Natural killer cell treated with Interleukin-12 subunit alpha and Interleukin-12 subunit beta and Interleukin-15 and Interleukin-18, amount 100 ng/mL, for 72 hours (primary cell): ENCODE measurements around the gene ZDHHC11. TPM values are rescaled to one million over a fixed set of nuclear protein-coding genes. Genes with fewer than 3 reads are reported as not detected.
"Not testable (repeated sequence)": the region's sequence is repeated elsewhere in the genome, so short reads cannot be mapped to it uniquely, and the experiment has no call there.

Experiments used
- ATAC-seq, 2 donors: fragments of 150-1000 bp; cut with Tn5 transposase in 1 of 2; sonication (Bioruptor Pico), chemical (Tn5 transposase) in 1 of 2; 2 replicates each; pipeline ENCODE4 v1.10.0; 2021
- DNase-seq: peaks from one replicate; pipeline ENCODE4 v3.0.0; 2022; ENCODE audit warnings: low spot score
- H3K27ac Mint-ChIP-seq, 2 donors: 1 replicate in 1 of 2; 2 replicates in 1 of 2; pipeline ENCODE4 v1.8.0; 2022; ENCODE audit warnings: mixed read lengths in 2 of 2, mild to moderate bottlenecking in 1 of 2, moderate library complexity in 1 of 2
- H3K27me3 Mint-ChIP-seq, 2 donors: 1 replicate in 1 of 2; 2 replicates in 1 of 2; pipeline ENCODE4 v1.8.0; 2022; ENCODE audit warnings: mixed read lengths in 2 of 2
- H3K36me3 Mint-ChIP-seq: one replicate; pipeline ENCODE4 v1.8.0; 2022; ENCODE audit warnings: mixed read lengths
- H3K4me1 Mint-ChIP-seq, 2 donors: 1 replicate in 1 of 2; 2 replicates in 1 of 2; pipeline ENCODE4 v1.8.0; 2022; ENCODE audit warnings: low read depth in 2 of 2, mixed read lengths in 2 of 2, mild to moderate bottlenecking in 1 of 2
- H3K4me3 Mint-ChIP-seq: one replicate; pipeline ENCODE4 v1.8.0; 2022; ENCODE audit warnings: mixed read lengths
- H3K9me3 Mint-ChIP-seq: 2 replicates; pipeline ENCODE4 v1.8.0; 2022; ENCODE audit warnings: mixed read lengths
- total RNA-seq, 2 donors: library from RNA; stranded (reverse); gene quantifications; one replicate each; pipeline ENCODE4 v1.2.3, GENCODE V29; 2022

Gene ZDHHC11
- total RNA-seq, 2 donors from 2014 or later, result 8.1 to 24.5 TPM

GRCh38 chr5:760363-761058 is 90.3 kb downstream of the ZDHHC11 start:
- no peaks in the 10 kb centered on the region for H3K9me3 Mint-ChIP-seq
- DNase-seq, result no peak
- peaks cover 0 to 7% of the 10 kb centered on the region in 2 donors for H3K4me1 Mint-ChIP-seq
- H3K27ac Mint-ChIP-seq, result no peak overlapping the region
- no peak overlapping the region for H3K4me3 Mint-ChIP-seq
- H3K27me3 Mint-ChIP-seq, result peaks cover 2 to 7% of the 10 kb centered on the region in 2 donors
- H3K36me3 Mint-ChIP-seq, result no peaks in the 10 kb centered on the region
- no peak for ATAC-seq

- Mint-ChIP-seq H3K27me3 (peaks cover 2 to 7% of the 10 kb centered on the region in 2 donors), H3K4me3 (no peak overlapping the region), H3K36me3 (no peaks in the 10 kb centered on the region), H3K27ac (no peak overlapping the region), H3K9me3 (no peaks in the 10 kb centered on the region), H3K4me1 (peaks cover 0 to 7% of the 10 kb centered on the region in 2 donors)
- no peak for DNase-seq
- no peak for ATAC-seq
Measured at GRCh38 chr5:759781-760362, 90.9 kb downstream of the ZDHHC11 start.

GRCh38 chr5:759111-759751 is 91.6 kb downstream of the ZDHHC11 start:
- peaks cover 3 to 7% of the 10 kb centered on the region in 2 donors for H3K4me1 Mint-ChIP-seq
- DNase-seq (no peak), ATAC-seq (no peak)
- H3K9me3 Mint-ChIP-seq, result no peaks in the 10 kb centered on the region
- H3K27me3 Mint-ChIP-seq, result peaks cover 2 to 7% of the 10 kb centered on the region in 2 donors
- H3K4me3 Mint-ChIP-seq, result peak overlapping the region; percentile 13
- no peaks in the 10 kb centered on the region for H3K36me3 Mint-ChIP-seq
- H3K27ac Mint-ChIP-seq, result no peak overlapping the region

- ATAC-seq, result no peak
- peak overlapping the region; percentile 13 for H3K4me3 Mint-ChIP-seq
- H3K9me3 Mint-ChIP-seq, result no peaks in the 10 kb centered on the region
- peaks cover 2 to 7% of the 10 kb centered on the region in 2 donors for H3K27me3 Mint-ChIP-seq
- H3K36me3 Mint-ChIP-seq, result no peaks in the 10 kb centered on the region
- DNase-seq, result no peak
- H3K4me1 Mint-ChIP-seq, result peaks cover 5 to 7% of the 10 kb centered on the region in 2 donors
- H3K27ac Mint-ChIP-seq, result no peak overlapping the region
Measured at GRCh38 chr5:758698-759053, 92.1 kb downstream of the ZDHHC11 start.

GRCh38 chr5:757931-758697 is 92.7 kb downstream of the ZDHHC11 start:
- H3K9me3 Mint-ChIP-seq, result no peaks in the 10 kb centered on the region
- peaks cover 2 to 7% of the 10 kb centered on the region in 2 donors for H3K27me3 Mint-ChIP-seq
- no peak overlapping the region for H3K27ac Mint-ChIP-seq
- no peak overlapping the region for H3K4me3 Mint-ChIP-seq
- no peak for ATAC-seq
- DNase-seq, result no peak
- no peaks in the 10 kb centered on the region for H3K36me3 Mint-ChIP-seq
- H3K4me1 Mint-ChIP-seq, result peaks cover 5 to 7% of the 10 kb centered on the region in 2 donors

- DNase-seq (no peak), ATAC-seq (no peak)
- no peak overlapping the region for H3K4me3 Mint-ChIP-seq
- peaks cover 5 to 7% of the 10 kb centered on the region in 2 donors for H3K4me1 Mint-ChIP-seq
- no peak overlapping the region for H3K27ac Mint-ChIP-seq
- no peaks in the 10 kb centered on the region for H3K9me3 Mint-ChIP-seq
- H3K36me3 Mint-ChIP-seq, result no peaks in the 10 kb centered on the region
- H3K27me3 Mint-ChIP-seq, result peaks cover 2 to 7% of the 10 kb centered on the region in 2 donors
Measured at GRCh38 chr5:757346-757930, 93.3 kb downstream of the ZDHHC11 start.

GRCh38 chr5:756865-757345 is 93.9 kb downstream of the ZDHHC11 start:
- H3K36me3 Mint-ChIP-seq, result no peaks in the 10 kb centered on the region
- peaks cover 5 to 7% of the 10 kb centered on the region in 2 donors for H3K4me1 Mint-ChIP-seq
- peaks cover 2 to 7% of the 10 kb centered on the region in 2 donors for H3K27me3 Mint-ChIP-seq
- no peak overlapping the region for H3K27ac Mint-ChIP-seq
- no peak overlapping the region for H3K4me3 Mint-ChIP-seq
- no peak for ATAC-seq
- H3K9me3 Mint-ChIP-seq, result no peaks in the 10 kb centered on the region
- DNase-seq, result no peak

- ATAC-seq, result no peak
- H3K27ac Mint-ChIP-seq, result no peak overlapping the region
- DNase-seq, result no peak
- H3K4me1 Mint-ChIP-seq, result peaks cover 5 to 7% of the 10 kb centered on the region in 2 donors
- peaks cover 2 to 7% of the 10 kb centered on the region in 2 donors for H3K27me3 Mint-ChIP-seq
- H3K36me3 Mint-ChIP-seq, result no peaks in the 10 kb centered on the region
- H3K9me3 Mint-ChIP-seq, result no peaks in the 10 kb centered on the region
- H3K4me3 Mint-ChIP-seq, result no peak overlapping the region
Measured at GRCh38 chr5:756171-756570, 94.6 kb downstream of the ZDHHC11 start.

- H3K4me3 Mint-ChIP-seq, ATAC-seq, H3K4me1 Mint-ChIP-seq, DNase-seq, H3K9me3 Mint-ChIP-seq, H3K27me3 Mint-ChIP-seq, H3K27ac Mint-ChIP-seq, H3K36me3 Mint-ChIP-seq: not testable (repeated sequence)
Measured at GRCh38 chr5:754143-754632, 96.6 kb downstream of the ZDHHC11 start.

GRCh38 chr5:753567-754142 is 97.1 kb downstream of the ZDHHC11 start:
- H3K9me3 Mint-ChIP-seq, DNase-seq, H3K4me3 Mint-ChIP-seq, H3K4me1 Mint-ChIP-seq, H3K27ac Mint-ChIP-seq, ATAC-seq, H3K27me3 Mint-ChIP-seq, H3K36me3 Mint-ChIP-seq: not testable (repeated sequence)

- not testable (repeated sequence) for H3K36me3 Mint-ChIP-seq, H3K27ac Mint-ChIP-seq, H3K9me3 Mint-ChIP-seq, H3K27me3 Mint-ChIP-seq, ATAC-seq, DNase-seq, H3K4me1 Mint-ChIP-seq, H3K4me3 Mint-ChIP-seq
Measured at GRCh38 chr5:752532-753115, 98.2 kb downstream of the ZDHHC11 start.

GRCh38 chr5:751992-752391 is 98.8 kb downstream of the ZDHHC11 start:
- H3K27me3 Mint-ChIP-seq, ATAC-seq, H3K9me3 Mint-ChIP-seq, H3K36me3 Mint-ChIP-seq, H3K4me3 Mint-ChIP-seq, H3K4me1 Mint-ChIP-seq, H3K27ac Mint-ChIP-seq, DNase-seq: not testable (repeated sequence)

GRCh38 chr5:751496-751895 is 99.3 kb downstream of the ZDHHC11 start:
- no peak for DNase-seq
- H3K27ac Mint-ChIP-seq, result no peak overlapping the region
- no peak for ATAC-seq
- no peak overlapping the region for H3K4me3 Mint-ChIP-seq
- peaks cover 0 to 5% of the 10 kb centered on the region in 2 donors for H3K4me1 Mint-ChIP-seq
- H3K27me3 Mint-ChIP-seq, result no peaks in the 10 kb centered on the region
- no peaks in the 10 kb centered on the region for H3K36me3 Mint-ChIP-seq
- H3K9me3 Mint-ChIP-seq, result no peaks in the 10 kb centered on the region
